Measurements from ENCODE around the gene GART.
"Not testable (repeated sequence)": the region's sequence is repeated elsewhere in the genome, so short reads cannot be mapped to it uniquely, and the experiment has no call there.

GART gene

DNA sequence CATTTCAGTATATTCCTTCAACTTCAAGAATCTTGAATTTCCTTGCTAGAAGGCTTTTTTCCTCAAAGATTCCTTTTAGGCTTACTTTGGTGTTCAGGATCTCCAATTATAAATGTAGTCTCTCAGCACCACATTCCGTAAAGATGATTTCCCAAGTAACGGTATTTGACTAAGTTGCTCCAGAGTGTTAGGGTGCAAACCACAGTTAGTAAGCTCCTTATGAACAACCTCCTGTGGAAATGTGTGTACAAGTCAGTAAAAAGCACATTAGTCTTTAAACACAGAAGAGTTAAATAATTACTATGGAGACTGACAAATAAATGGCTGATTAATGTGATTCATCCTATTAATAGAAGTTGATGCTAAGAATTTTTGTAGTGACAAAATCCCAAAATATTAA lies 36.3 kb upstream of the GART start:
- no peaks in the 10 kb centered on the region for H3K9me3 ChIP-seq (ENCODE audit: low read length)
- H3K4me1 ChIP-seq (ENCODE audit: insufficient read depth, low read length, severe bottlenecking), result no peaks in the 10 kb centered on the region
- no peaks in the 10 kb centered on the region for H3K79me2 ChIP-seq (ENCODE audit: insufficient read depth, low read length)
- H3K27me3 ChIP-seq (ENCODE audit: insufficient read depth, low read length), result no peaks in the 10 kb centered on the region
- H3K9me2 ChIP-seq (ENCODE audit: low read depth, low read length), result no peaks in the 10 kb centered on the region
- no peak overlapping the region for H3K27ac ChIP-seq (ENCODE audit: low read depth, low read length, poor library complexity, severe bottlenecking)
- H4K20me1 ChIP-seq (ENCODE audit: insufficient read depth, low read length), result no peaks in the 10 kb centered on the region
- no peak overlapping the region for H2AFZ ChIP-seq (ENCODE audit: low read length)
- peaks cover 88% of the 10 kb centered on the region for H3K36me3 ChIP-seq (ENCODE audit: insufficient read depth, low read length)
- no peak overlapping the region for H3K4me2 ChIP-seq (ENCODE audit: low read length)
- no peak overlapping the region for H3K4me3 ChIP-seq (ENCODE audit: low read depth, low read length, poor library complexity, severe bottlenecking)
- no peak overlapping the region for H3K9ac ChIP-seq (ENCODE audit: low read length)
- TF ChIP-seq EZH2 (IDR thresholded peaks at IDR 0.05; ENCODE audit: borderline replicate concordance, low read length), result no peak
- peaks cover 15% of the 10 kb centered on the region; the same call in 1 of the 2 replicates for H3F3A ChIP-seq (ENCODE audit: insufficient read depth, low read length)

DNA sequence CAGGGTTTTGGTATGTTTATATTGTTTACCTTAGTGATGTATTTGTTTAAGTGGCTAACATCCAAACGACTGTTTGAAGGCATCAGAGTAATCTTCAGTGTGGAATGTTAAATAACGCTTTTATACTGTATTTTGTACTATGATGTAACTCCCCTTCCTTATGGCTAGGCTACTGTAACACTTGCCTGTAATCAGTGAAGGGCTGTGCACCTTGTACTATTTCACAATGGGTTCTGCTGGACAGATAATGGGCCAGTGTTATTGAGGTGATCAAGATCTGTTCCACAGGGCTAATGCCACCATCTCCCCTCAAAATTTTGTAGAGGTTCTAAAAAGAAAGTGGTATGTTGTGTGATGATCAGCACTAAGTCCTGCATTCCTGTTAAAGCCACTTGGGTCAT lies 34.8 kb upstream of the GART start:
- not testable (repeated sequence) for H3K9ac ChIP-seq (ENCODE audit: low read length); H3K79me2 ChIP-seq (ENCODE audit: insufficient read depth, low read length); H4K20me1 ChIP-seq (ENCODE audit: insufficient read depth, low read length); H2AFZ ChIP-seq (ENCODE audit: low read length); H3K4me1 ChIP-seq (ENCODE audit: insufficient read depth, low read length, severe bottlenecking); H3K4me2 ChIP-seq (ENCODE audit: low read length); H3K4me3 ChIP-seq (ENCODE audit: low read depth, low read length, poor library complexity, severe bottlenecking); H3K9me2 ChIP-seq (ENCODE audit: low read depth, low read length); H3K9me3 ChIP-seq (ENCODE audit: low read length); H3K27me3 ChIP-seq (ENCODE audit: insufficient read depth, low read length); H3K27ac ChIP-seq (ENCODE audit: low read depth, low read length, poor library complexity, severe bottlenecking)
- Histone ChIP-seq H3F3A (ENCODE audit: insufficient read depth, low read length) (peaks cover 13% of the 10 kb centered on the region; the same call in 1 of the 2 replicates), H3K36me3 (ENCODE audit: insufficient read depth, low read length) (peaks cover 90% of the 10 kb centered on the region)

DNA sequence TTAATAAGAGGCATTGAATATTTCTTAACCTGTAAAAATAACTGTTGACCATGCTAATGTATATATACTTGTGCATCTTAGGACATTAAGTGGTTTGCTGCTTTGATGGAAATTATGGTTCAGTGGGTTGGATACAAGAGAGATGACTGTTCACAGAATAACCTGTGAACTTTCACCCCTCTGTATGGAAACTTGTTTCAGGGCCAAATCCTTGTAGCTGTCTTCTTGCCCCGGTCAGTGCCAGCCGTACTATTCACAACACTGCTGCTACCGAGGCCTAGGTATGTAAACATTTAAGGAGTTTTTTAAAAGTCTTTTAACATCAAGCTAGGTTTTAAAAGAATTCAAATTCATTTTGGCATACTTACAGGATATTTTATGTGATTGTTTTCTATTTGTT lies 30.4 kb upstream of the GART start:
- Histone ChIP-seq H3F3A (ENCODE audit: insufficient read depth, low read length) (peaks cover 4% of the 10 kb centered on the region), H2AFZ (ENCODE audit: low read length) (no peak overlapping the region), H3K4me1 (ENCODE audit: insufficient read depth, low read length, severe bottlenecking) (no peaks in the 10 kb centered on the region), H4K20me1 (ENCODE audit: insufficient read depth, low read length) (no peaks in the 10 kb centered on the region), H3K79me2 (ENCODE audit: insufficient read depth, low read length) (no peaks in the 10 kb centered on the region; the same call in 1 of the 2 replicates), H3K36me3 (ENCODE audit: insufficient read depth, low read length) (peaks cover 96% of the 10 kb centered on the region), H3K9ac (ENCODE audit: low read length) (no peak overlapping the region), H3K4me2 (ENCODE audit: low read length) (no peak overlapping the region), H3K9me2 (ENCODE audit: low read depth, low read length) (no peaks in the 10 kb centered on the region), H3K4me3 (ENCODE audit: low read depth, low read length, poor library complexity, severe bottlenecking) (no peak overlapping the region), H3K27ac (ENCODE audit: low read depth, low read length, poor library complexity, severe bottlenecking) (no peak overlapping the region), H3K27me3 (ENCODE audit: insufficient read depth, low read length) (no peaks in the 10 kb centered on the region), H3K9me3 (ENCODE audit: low read length) (no peaks in the 10 kb centered on the region)
- TF ChIP-seq EZH2 (IDR thresholded peaks at IDR 0.05; ENCODE audit: borderline replicate concordance, low read length), result no peak
- TF ChIP-seq, protein P1, sequence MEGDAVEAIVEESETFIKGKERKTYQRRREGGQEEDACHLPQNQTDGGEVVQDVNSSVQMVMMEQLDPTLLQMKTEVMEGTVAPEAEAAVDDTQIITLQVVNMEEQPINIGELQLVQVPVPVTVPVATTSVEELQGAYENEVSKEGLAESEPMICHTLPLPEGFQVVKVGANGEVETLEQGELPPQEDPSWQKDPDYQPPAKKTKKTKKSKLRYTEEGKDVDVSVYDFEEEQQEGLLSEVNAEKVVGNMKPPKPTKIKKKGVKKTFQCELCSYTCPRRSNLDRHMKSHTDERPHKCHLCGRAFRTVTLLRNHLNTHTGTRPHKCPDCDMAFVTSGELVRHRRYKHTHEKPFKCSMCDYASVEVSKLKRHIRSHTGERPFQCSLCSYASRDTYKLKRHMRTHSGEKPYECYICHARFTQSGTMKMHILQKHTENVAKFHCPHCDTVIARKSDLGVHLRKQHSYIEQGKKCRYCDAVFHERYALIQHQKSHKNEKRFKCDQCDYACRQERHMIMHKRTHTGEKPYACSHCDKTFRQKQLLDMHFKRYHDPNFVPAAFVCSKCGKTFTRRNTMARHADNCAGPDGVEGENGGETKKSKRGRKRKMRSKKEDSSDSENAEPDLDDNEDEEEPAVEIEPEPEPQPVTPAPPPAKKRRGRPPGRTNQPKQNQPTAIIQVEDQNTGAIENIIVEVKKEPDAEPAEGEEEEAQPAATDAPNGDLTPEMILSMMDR (IDR thresholded peaks at IDR 0.05; ENCODE audit: low read length), result no peak

DNA sequence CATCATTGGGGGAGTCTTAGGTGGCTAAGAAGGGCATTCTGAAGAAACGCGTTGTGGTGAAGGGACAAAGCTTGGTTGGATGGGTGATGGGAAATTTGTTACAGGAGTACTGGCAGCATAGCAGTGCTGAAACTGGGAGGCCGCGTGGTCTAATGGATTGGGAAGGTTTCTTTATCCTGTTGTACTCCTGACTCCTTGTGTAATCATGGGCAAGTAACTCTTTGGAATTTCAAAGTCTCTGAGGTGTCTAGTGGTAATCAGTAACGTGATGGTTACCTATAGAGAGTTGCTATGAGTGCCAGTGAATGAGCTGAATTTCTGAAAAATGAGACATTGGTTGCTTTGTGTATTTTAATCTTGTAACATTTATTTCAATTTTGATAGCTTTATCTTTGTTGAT lies 28.1 kb upstream of the GART start:
- no peak for TF ChIP-seq EZH2 (IDR thresholded peaks at IDR 0.05; ENCODE audit: borderline replicate concordance, low read length)
- TF ChIP-seq, protein P1 (IDR thresholded peaks at IDR 0.05; ENCODE audit: low read length), result no peak
- Histone ChIP-seq H3K9me3 (ENCODE audit: low read length) (no peaks in the 10 kb centered on the region), H3K4me3 (ENCODE audit: low read depth, low read length, poor library complexity, severe bottlenecking) (no peak overlapping the region), H3K79me2 (ENCODE audit: insufficient read depth, low read length) (no peaks in the 10 kb centered on the region; the same call in 1 of the 2 replicates), H3F3A (ENCODE audit: insufficient read depth, low read length) (peaks cover 4% of the 10 kb centered on the region), H3K27me3 (ENCODE audit: insufficient read depth, low read length) (no peaks in the 10 kb centered on the region), H4K20me1 (ENCODE audit: insufficient read depth, low read length) (no peaks in the 10 kb centered on the region), H2AFZ (ENCODE audit: low read length) (no peak overlapping the region), H3K27ac (ENCODE audit: low read depth, low read length, poor library complexity, severe bottlenecking) (no peak overlapping the region), H3K4me1 (ENCODE audit: insufficient read depth, low read length, severe bottlenecking) (no peaks in the 10 kb centered on the region), H3K36me3 (ENCODE audit: insufficient read depth, low read length) (peaks cover 87% of the 10 kb centered on the region), H3K4me2 (ENCODE audit: low read length) (no peak overlapping the region), H3K9ac (ENCODE audit: low read length) (no peak overlapping the region), H3K9me2 (ENCODE audit: low read depth, low read length) (no peaks in the 10 kb centered on the region)
